ENCODE measurements around the gene RAB26.
"Not testable (repeated sequence)": the region's sequence is repeated elsewhere in the genome, so short reads cannot be mapped to it uniquely, and the experiment has no call there.

- TF ChIP-seq, protein P1, sequence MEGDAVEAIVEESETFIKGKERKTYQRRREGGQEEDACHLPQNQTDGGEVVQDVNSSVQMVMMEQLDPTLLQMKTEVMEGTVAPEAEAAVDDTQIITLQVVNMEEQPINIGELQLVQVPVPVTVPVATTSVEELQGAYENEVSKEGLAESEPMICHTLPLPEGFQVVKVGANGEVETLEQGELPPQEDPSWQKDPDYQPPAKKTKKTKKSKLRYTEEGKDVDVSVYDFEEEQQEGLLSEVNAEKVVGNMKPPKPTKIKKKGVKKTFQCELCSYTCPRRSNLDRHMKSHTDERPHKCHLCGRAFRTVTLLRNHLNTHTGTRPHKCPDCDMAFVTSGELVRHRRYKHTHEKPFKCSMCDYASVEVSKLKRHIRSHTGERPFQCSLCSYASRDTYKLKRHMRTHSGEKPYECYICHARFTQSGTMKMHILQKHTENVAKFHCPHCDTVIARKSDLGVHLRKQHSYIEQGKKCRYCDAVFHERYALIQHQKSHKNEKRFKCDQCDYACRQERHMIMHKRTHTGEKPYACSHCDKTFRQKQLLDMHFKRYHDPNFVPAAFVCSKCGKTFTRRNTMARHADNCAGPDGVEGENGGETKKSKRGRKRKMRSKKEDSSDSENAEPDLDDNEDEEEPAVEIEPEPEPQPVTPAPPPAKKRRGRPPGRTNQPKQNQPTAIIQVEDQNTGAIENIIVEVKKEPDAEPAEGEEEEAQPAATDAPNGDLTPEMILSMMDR (conservative IDR thresholded peaks at IDR 0.05 in 1 of 2, IDR thresholded peaks at IDR 0.05 in 1 of 2; ENCODE audit: low read depth in 1 of 2, low read length in 2 of 2) = not testable (repeated sequence)
- not testable (repeated sequence) for TF ChIP-seq EZH2 (IDR thresholded peaks at IDR 0.05; ENCODE audit: low read length, missing control alignments)
Observed at GRCh38 chr16:2125609-2126008, 22.8 kb upstream of the RAB26 start.
